Suprapubic skin (tissue), 4 donors: Measurements from ENCODE around the gene KRT25. TPM values are rescaled to one million over a fixed set of nuclear protein-coding genes. Genes with fewer than 3 reads are reported as not detected.
A peak's percentile ranks its signal among the peaks of the same experiment; 100 is the strongest.

Source experiments
- DNase-seq, 2 donors: peaks; one replicate each; pipeline ENCODE4 v3.0.0-alpha.2; 2019; ENCODE audit warnings: low spot score in 2 of 2
- H3K27ac ChIP-seq: fragments of 200-600 bp; sonication (generic); one replicate; pipeline ENCODE4 v1.5.1; 2019
- H3K27me3 ChIP-seq: fragments of 200-600 bp; sonication (generic); one replicate; pipeline ENCODE4 v1.5.1; 2019
- H3K36me3 ChIP-seq: fragments of 200-600 bp; sonication (generic); one replicate; pipeline ENCODE4 v1.5.1; 2019
- H3K4me1 ChIP-seq: fragments of 200-600 bp; sonication (generic); one replicate; pipeline ENCODE4 v1.5.1; 2019
- H3K4me3 ChIP-seq: fragments of 200-600 bp; sonication (generic); one replicate; pipeline ENCODE4 v1.5.1; 2019; ENCODE audit warnings: mild to moderate bottlenecking
- H3K9me3 ChIP-seq: fragments of 200-600 bp; sonication (generic); one replicate; pipeline ENCODE4 v1.5.1; 2019
- CTCF ChIP-seq, 2 donors: fragments of 200-600 bp in 1 of 2; fragments of 450-650 bp in 1 of 2; sonication (generic) in 1 of 2; IDR thresholded peaks; one replicate each; pipeline ENCODE4 v1.5.1; 2016 to 2019; ENCODE audit warnings: antibody characterized with exemption in 2 of 2, mild to moderate bottlenecking in 1 of 2, moderate library complexity in 1 of 2
- EP300 ChIP-seq: sonication (generic); formaldehyde crosslinking; IDR thresholded peaks from one replicate; pipeline ENCODE4 v1.6.1; 2017; ENCODE audit warnings: antibody characterized with exemption
- POLR2A ChIP-seq, 2 donors: fragments of 450-650 bp; IDR thresholded peaks; one replicate each; pipeline ENCODE4 v1.6.1; 2017; ENCODE audit warnings: antibody characterized with exemption in 2 of 2, mild to moderate bottlenecking in 2 of 2, moderate library complexity in 2 of 2
- POLR2AphosphoS5 ChIP-seq, 3 donors: sonication (generic); formaldehyde crosslinking; IDR thresholded peaks; one replicate each; pipeline ENCODE4 v1.6.1; 2017; ENCODE audit warnings: antibody characterized with exemption in 3 of 3
- WGBS: methylation state at CpG from one replicate; pipeline ENCODE4 v1.1.5; 2018; 5-methylcytosine and 5-hydroxymethylcytosine counted together
- total RNA-seq, 4 donors: library from RNA; depleted of rRNA; stranded (reverse); fragments of >200 nt; gene quantifications; one replicate each; pipeline ENCODE4 v1.1.0, GENCODE V29; 2016

Gene KRT25
- total RNA-seq, 4 donors from 2014 or later: 8.7 to 383 (median 119) TPM

- no peak for DNase-seq
- Histone ChIP-seq H3K4me1 (no peaks in the 10 kb centered on the region), H3K9me3 (no peaks in the 10 kb centered on the region), H3K4me3 (no peak overlapping the region), H3K27me3 (peaks cover 4% of the 10 kb centered on the region), H3K27ac (no peak overlapping the region), H3K36me3 (no peaks in the 10 kb centered on the region)
- TF ChIP-seq EP300 (no peak), CTCF (IDR thresholded peaks at IDR 0.05) (no peak), POLR2AphosphoS5 (IDR thresholded peaks at IDR 0.05) (no peak), POLR2A (IDR thresholded peaks at IDR 0.05) (no peak)
- WGBS: 64% methylated on average over 6 of the region's 6 CpGs
Observed at GRCh38 chr17:40714473-40714872, 40.7 kb downstream of the KRT25 start.

- H3K27me3 ChIP-seq: peaks cover 5% of the 10 kb centered on the region
- no peaks in the 10 kb centered on the region for H3K9me3 ChIP-seq
- H3K4me3 ChIP-seq: no peak overlapping the region
- no peak overlapping the region for H3K27ac ChIP-seq
- WGBS: 59% methylated on average over 7 of the region's 7 CpGs
- H3K36me3 ChIP-seq: no peaks in the 10 kb centered on the region
- peaks cover 7% of the 10 kb centered on the region for H3K4me1 ChIP-seq
- peak; percentile 72 to 84 for DNase-seq
- TF ChIP-seq POLR2A (IDR thresholded peaks at IDR 0.05) (no peak), EP300 (no peak), POLR2AphosphoS5 (IDR thresholded peaks at IDR 0.05) (no peak), CTCF (IDR thresholded peaks at IDR 0.05) (no peak)
Observed at GRCh38 chr17:40707745-40708144, 47.4 kb downstream of the KRT25 start.

GRCh38 chr17:40705584-40705983 lies 49.5 kb downstream of the KRT25 start:
- WGBS: 68% methylated on average over 4 of the region's 4 CpGs
- Histone ChIP-seq H3K4me3 (no peak overlapping the region), H3K9me3 (no peaks in the 10 kb centered on the region), H3K27ac (no peak overlapping the region), H3K27me3 (peaks cover 5% of the 10 kb centered on the region), H3K36me3 (no peaks in the 10 kb centered on the region), H3K4me1 (peaks cover 7% of the 10 kb centered on the region)
- no peak for DNase-seq
- TF ChIP-seq POLR2AphosphoS5 (IDR thresholded peaks at IDR 0.05) (no peak), POLR2A (IDR thresholded peaks at IDR 0.05) (no peak), CTCF (IDR thresholded peaks at IDR 0.05) (no peak), EP300 (no peak)

- no peaks in the 10 kb centered on the region for H3K36me3 ChIP-seq
- TF ChIP-seq POLR2A (IDR thresholded peaks at IDR 0.05) (no peak), CTCF (IDR thresholded peaks at IDR 0.05) (no peak), POLR2AphosphoS5 (IDR thresholded peaks at IDR 0.05) (no peak), EP300 (no peak)
- H3K27me3 ChIP-seq: peaks cover 5% of the 10 kb centered on the region
- no peaks in the 10 kb centered on the region for H3K9me3 ChIP-seq
- no peak within 1 kb of the TSS for H3K4me3 ChIP-seq
- WGBS: 66% methylated on average over 7 of the region's 7 CpGs
- no peak for DNase-seq
- no peak within 1 kb of the TSS for H3K27ac ChIP-seq
- peaks cover 7% of the 10 kb centered on the region for H3K4me1 ChIP-seq
Observed at GRCh38 chr17:40703652-40704051, 51.5 kb downstream of the KRT25 start, which contains the start of gene KRT24. Gene KRT24 (minus strand): TSS chr17:40703752. CDS start chr17:40703693, 59 bp downstream.

GRCh38 chr17:40702271-40702670 lies 52.9 kb downstream of the KRT25 start:
- H3K4me1 ChIP-seq: peaks cover 6% of the 10 kb centered on the region
- H3K9me3 ChIP-seq: no peaks in the 10 kb centered on the region
- H3K27me3 ChIP-seq: peaks cover 5% of the 10 kb centered on the region
- TF ChIP-seq EP300: no peak
- TF ChIP-seq CTCF (IDR thresholded peaks at IDR 0.05): no peak
- no peak for TF ChIP-seq POLR2AphosphoS5 (IDR thresholded peaks at IDR 0.05)
- TF ChIP-seq POLR2A (IDR thresholded peaks at IDR 0.05): no peak
- no peak for DNase-seq
- H3K4me3 ChIP-seq: no peak overlapping the region
- H3K36me3 ChIP-seq: no peaks in the 10 kb centered on the region
- H3K27ac ChIP-seq: no peak overlapping the region
- 72% methylated on average over 3 of the region's 3 CpGs for WGBS
